K562 (cell line): Measurements from ENCODE around the gene DMAC1. TPM values are rescaled to one million over a fixed set of nuclear protein-coding genes. Genes with fewer than 3 reads are reported as not detected.

ENCODE experiments used
- BDP1 ChIP-seq: IDR thresholded peaks from 3 replicates; pipeline ENCODE4 v1.6.1; 2011; ENCODE audit not compliant: insufficient read length, insufficient read depth
- CBX8 ChIP-seq: fragments of 200-600 bp; sonication (generic); IDR thresholded peaks from 2 replicates; pipeline ENCODE4 v1.6.1; 2012; ENCODE audit warnings: borderline replicate concordance, mixed run types, low read depth, mild to moderate bottlenecking, moderate library complexity, mixed read lengths, low read length, control low read depth, inconsistent platforms; ENCODE audit not compliant: poor library complexity, severe bottlenecking; ENCODE audit errors: extremely low read depth
- CC2D1A ChIP-seq: fragments of 450-650 bp; IDR thresholded peaks from 2 replicates; pipeline ENCODE4 v1.6.1; 2017; ENCODE audit warnings: mild to moderate bottlenecking
- CXXC5 ChIP-seq: fragments of 250-450 bp; sonication (Bioruptor Pico); IDR thresholded peaks from 2 replicates; pipeline ENCODE4 v1.8.0; 2022; ENCODE audit warnings: inconsistent platforms, mild to moderate bottlenecking, moderate library complexity
- KLF13 ChIP-seq: fragments of 450-650 bp; IDR thresholded peaks from 2 replicates; pipeline ENCODE4 v1.6.1; 2016; ENCODE audit warnings: missing genetic modification characterization, low read depth, mild to moderate bottlenecking, missing compliant biosample characterization, moderate library complexity, borderline replicate concordance
- MEF2D ChIP-seq: conservative IDR thresholded peaks from 2 replicates; pipeline ENCODE4 v1.6.1; 2016; ENCODE audit warnings: low read depth, missing genetic modification characterization, missing compliant biosample characterization
- PHF20 ChIP-seq: fragments of 450-650 bp; IDR thresholded peaks from 2 replicates; pipeline ENCODE4 v1.6.1; 2018; ENCODE audit not compliant: partially characterized antibody
- SETDB1 ChIP-seq: IDR thresholded peaks from one replicate; pipeline ENCODE4 v1.6.1; 2012; ENCODE audit warnings: low read length, control low read depth, inconsistent platforms
- TEAD1 ChIP-seq, 2 experiments: fragments of 450-650 bp in 1 of 2; sonication (generic) in 1 of 2; formaldehyde crosslinking; IDR thresholded peaks; 2 replicates each; pipeline versions ENCODE4 v1.4.0 to v1.8.0; 2020 to 2022; ENCODE audit warnings: mild to moderate bottlenecking in 2 of 2, missing genetic modification reagents in 1 of 2
- U2AF2 ChIP-seq: fragments of 200-400 bp; formaldehyde crosslinking; optimal IDR thresholded peaks from 2 replicates; pipeline ENCODE3; 2017; ENCODE audit warnings: low read depth, mild to moderate bottlenecking, low read length
- ZFX ChIP-seq: sonication (generic); formaldehyde crosslinking; IDR thresholded peaks from 2 replicates; pipeline ENCODE4 v1.8.0; 2022; ENCODE audit warnings: mild to moderate bottlenecking, missing genetic modification reagents, moderate library complexity
- ZNF79 ChIP-seq: fragments of 250-450 bp; sonication (Bioruptor Pico); IDR thresholded peaks from 2 replicates; pipeline ENCODE4 v1.4.0; 2020; ENCODE audit warnings: low read depth, mild to moderate bottlenecking, moderate library complexity
- polyA plus RNA-seq, 8 experiments: library from polyadenylated mRNA; depleted of rRNA in 4 of 8; stranded (reverse) in 5 of 8; unstranded in 3 of 8; fragments of >200 nt; fragmentation: Nextera tagmentation in 2 of 8; fragmentation: Illumina TruSeq in 1 of 8; extraction: Ambion mirVana in 2 of 8; extraction: Trizol in 1 of 8; gene quantifications; 2 replicates each; pipeline versions ENCODE4 v1.2.1 to v1.2.3, GENCODE V29; 2011 to 2014; ENCODE audit warnings: inconsistent platforms in 1 of 8, missing spikeins in 1 of 8
- total RNA-seq, 7 experiments: library from RNA; depleted of rRNA in 6 of 7; stranded (reverse); fragments of >200 nt in 6 of 7; fragmentation: Illumina TruSeq in 2 of 7; extraction: Trizol in 2 of 7; gene quantifications; 2 replicates each; pipeline versions ENCODE4 v1.2.1 to v1.2.3, GENCODE V29; 2011 to 2021; ENCODE audit warnings: low replicate concordance in 1 of 7
- TF ChIP-seq, protein P1 (sequence below): fragments of 450-650 bp; formaldehyde crosslinking; IDR thresholded peaks from 2 replicates; pipeline ENCODE4 v1.4.0; 2020; ENCODE audit warnings: mild to moderate bottlenecking, moderate library complexity
- TF ChIP-seq, protein P2 (sequence below): sonication (generic); formaldehyde crosslinking; IDR thresholded peaks from 2 replicates; pipeline ENCODE4 v1.9.0; 2022; ENCODE audit warnings: mild to moderate bottlenecking, missing genetic modification reagents
- TF ChIP-seq, protein P3 (sequence below): IDR thresholded peaks from 2 replicates; pipeline ENCODE4 v1.6.1; 2016; ENCODE audit warnings: missing genetic modification characterization, missing compliant biosample characterization
- TF ChIP-seq, protein P4 (sequence below): sonication (generic); formaldehyde crosslinking; IDR thresholded peaks from 2 replicates; pipeline ENCODE4 v1.8.0; 2022; ENCODE audit warnings: mild to moderate bottlenecking, missing genetic modification reagents
- TF ChIP-seq, protein P5 (sequence below): fragments of 250-450 bp; sonication (Bioruptor Pico); IDR thresholded peaks from 2 replicates; pipeline ENCODE4 v1.5.0; 2021

DMAC1 gene
- total and polyA plus RNA-seq, 9 of the 15 experiments (the other 6 are each of a cell fraction or from before 2014, with no cell fraction given), result 15.9 to 94.4 (median 38.4) TPM

DNA sequence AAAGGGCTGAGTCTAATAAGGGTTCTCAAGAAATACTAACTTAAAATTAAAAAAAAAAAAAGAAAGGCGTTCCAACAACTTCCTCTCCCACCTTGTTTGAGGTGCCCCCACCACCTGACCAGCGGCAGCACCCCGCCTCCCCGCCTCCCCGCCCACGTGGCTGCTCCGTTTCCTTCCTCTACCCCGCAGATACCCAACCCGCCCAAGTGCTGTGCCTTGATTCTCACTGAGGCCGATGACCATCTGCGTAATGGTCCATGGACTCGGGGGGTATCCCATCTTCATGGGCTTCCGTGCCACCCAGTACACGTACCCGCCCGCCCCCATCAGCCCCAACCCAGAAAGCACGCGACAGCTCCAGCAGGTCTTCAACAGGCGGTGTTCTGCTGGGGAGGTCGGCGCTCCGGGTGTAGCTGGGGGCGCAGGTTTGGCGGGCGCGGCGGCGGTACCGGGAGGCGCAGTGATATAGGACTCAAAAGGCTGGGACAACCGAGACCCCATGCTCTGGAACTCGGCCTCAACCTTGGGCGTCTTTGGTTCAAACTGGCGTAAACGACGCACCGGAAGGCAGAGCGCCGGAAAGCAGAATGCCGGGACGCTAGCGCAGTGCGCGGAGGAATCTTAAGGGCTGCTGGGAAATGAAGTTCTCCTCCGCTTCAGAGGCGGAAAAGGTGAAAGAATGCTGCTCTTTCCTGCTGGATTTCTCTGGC is at the start of gene DMAC1 (continued):
- TF ChIP-seq U2AF2 (no peak), CXXC5 (CRISPR knock-in tag) (peak; percentile 79), SETDB1 (no peak), PHF20 (no peak), CBX8 (no peak), KLF13 (tag) (no peak), BDP1 (no peak), MEF2D (no peak), TEAD1 (CRISPR knock-in tag; IDR thresholded peaks at IDR 0.05) (no peak), ZNF79 (CRISPR knock-in tag) (no peak), ZFX (peak; percentile 43; the same call in 1 of the 2 replicates), CC2D1A (no peak)
- TF ChIP-seq, protein P1, sequence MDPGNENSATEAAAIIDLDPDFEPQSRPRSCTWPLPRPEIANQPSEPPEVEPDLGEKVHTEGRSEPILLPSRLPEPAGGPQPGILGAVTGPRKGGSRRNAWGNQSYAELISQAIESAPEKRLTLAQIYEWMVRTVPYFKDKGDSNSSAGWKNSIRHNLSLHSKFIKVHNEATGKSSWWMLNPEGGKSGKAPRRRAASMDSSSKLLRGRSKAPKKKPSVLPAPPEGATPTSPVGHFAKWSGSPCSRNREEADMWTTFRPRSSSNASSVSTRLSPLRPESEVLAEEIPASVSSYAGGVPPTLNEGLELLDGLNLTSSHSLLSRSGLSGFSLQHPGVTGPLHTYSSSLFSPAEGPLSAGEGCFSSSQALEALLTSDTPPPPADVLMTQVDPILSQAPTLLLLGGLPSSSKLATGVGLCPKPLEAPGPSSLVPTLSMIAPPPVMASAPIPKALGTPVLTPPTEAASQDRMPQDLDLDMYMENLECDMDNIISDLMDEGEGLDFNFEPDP, result no peak
- TF ChIP-seq, protein P2, sequence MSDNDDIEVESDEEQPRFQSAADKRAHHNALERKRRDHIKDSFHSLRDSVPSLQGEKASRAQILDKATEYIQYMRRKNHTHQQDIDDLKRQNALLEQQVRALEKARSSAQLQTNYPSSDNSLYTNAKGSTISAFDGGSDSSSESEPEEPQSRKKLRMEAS (CRISPR knock-in tag), result peak; percentile 55; the same call in 1 of the 2 replicates
- TF ChIP-seq, protein P3, sequence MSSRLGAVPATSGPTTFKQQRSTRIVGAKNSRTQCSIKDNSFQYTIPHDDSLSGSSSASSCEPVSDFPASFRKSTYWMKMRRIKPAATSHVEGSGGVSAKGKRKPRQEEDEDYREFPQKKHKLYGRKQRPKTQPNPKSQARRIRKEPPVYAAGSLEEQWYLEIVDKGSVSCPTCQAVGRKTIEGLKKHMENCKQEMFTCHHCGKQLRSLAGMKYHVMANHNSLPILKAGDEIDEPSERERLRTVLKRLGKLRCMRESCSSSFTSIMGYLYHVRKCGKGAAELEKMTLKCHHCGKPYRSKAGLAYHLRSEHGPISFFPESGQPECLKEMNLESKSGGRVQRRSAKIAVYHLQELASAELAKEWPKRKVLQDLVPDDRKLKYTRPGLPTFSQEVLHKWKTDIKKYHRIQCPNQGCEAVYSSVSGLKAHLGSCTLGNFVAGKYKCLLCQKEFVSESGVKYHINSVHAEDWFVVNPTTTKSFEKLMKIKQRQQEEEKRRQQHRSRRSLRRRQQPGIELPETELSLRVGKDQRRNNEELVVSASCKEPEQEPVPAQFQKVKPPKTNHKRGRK (tag), result no peak
- TF ChIP-seq, protein P4, sequence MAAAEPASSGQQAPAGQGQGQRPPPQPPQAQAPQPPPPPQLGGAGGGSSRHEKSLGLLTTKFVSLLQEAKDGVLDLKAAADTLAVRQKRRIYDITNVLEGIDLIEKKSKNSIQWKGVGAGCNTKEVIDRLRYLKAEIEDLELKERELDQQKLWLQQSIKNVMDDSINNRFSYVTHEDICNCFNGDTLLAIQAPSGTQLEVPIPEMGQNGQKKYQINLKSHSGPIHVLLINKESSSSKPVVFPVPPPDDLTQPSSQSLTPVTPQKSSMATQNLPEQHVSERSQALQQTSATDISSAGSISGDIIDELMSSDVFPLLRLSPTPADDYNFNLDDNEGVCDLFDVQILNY (CRISPR knock-in tag), result no peak
- TF ChIP-seq, protein P5, sequence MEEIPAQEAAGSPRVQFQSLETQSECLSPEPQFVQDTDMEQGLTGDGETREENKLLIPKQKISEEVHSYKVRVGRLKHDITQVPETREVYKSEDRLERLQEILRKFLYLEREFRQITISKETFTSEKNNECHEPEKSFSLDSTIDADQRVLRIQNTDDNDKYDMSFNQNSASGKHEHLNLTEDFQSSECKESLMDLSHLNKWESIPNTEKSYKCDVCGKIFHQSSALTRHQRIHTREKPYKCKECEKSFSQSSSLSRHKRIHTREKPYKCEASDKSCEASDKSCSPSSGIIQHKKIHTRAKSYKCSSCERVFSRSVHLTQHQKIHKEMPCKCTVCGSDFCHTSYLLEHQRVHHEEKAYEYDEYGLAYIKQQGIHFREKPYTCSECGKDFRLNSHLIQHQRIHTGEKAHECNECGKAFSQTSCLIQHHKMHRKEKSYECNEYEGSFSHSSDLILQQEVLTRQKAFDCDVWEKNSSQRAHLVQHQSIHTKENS (CRISPR knock-in tag), result no peak
